Smooth muscle cell of the coronary artery (primary cell): Measurements from ENCODE around the gene OR1E1. TPM values are rescaled to one million over a fixed set of nuclear protein-coding genes. Genes with fewer than 3 reads are reported as not detected.

ENCODE experiments used
- total RNA-seq: library from RNA; depleted of rRNA; stranded (reverse); fragments of >200 nt; gene quantifications from 2 replicates; pipeline ENCODE4 v1.2.3, GENCODE V29; 2014; ENCODE audit warnings: low replicate concordance

Gene OR1E1, protein sequence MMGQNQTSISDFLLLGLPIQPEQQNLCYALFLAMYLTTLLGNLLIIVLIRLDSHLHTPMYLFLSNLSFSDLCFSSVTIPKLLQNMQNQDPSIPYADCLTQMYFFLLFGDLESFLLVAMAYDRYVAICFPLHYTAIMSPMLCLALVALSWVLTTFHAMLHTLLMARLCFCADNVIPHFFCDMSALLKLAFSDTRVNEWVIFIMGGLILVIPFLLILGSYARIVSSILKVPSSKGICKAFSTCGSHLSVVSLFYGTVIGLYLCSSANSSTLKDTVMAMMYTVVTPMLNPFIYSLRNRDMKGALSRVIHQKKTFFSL
- total RNA-seq, result not detected in 2 replicates

DNA sequence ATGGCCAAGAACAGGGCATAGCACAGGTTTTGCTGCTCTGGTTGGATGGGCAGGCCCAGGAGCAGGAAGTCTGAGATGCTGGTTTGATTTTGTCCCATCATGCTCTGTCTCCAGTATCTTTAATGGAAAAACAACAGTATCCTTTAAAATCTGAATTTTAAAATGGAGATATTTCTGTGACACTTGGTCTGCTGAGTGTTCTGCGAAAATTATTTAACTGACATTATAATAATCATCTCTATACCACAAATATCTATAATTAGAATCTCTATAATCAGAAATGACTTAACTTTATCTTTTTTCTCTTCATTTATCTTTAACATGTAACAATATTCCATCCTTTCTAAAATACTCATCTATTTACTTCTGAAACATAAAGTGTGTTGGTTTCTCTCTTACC lies at the start of gene OR1E1:
Gene OR1E1 (minus strand): TSS at position 101 of the 400 bp plus-strand sequence. CDS start 0 bp downstream, at position 101.

DNA sequence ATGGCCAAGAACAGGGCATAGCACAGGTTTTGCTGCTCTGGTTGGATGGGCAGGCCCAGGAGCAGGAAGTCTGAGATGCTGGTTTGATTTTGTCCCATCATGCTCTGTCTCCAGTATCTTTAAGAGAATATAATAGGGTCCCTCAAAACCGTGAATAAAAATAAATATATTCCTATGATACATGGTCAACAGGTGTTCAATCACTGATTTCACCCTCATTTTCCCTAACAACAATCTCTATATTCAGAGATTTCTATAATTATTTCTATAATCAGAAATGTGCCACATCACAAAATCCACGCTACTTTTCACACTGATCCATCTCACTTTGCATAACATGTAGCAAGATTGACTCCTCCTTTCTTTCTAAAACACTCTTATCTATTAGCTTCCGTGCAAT lies 35.5 kb upstream of the OR1E1 start, which contains the start of gene OR1E2:
Gene OR1E2 (minus strand): TSS at position 101 of the 400 bp plus-strand sequence. CDS start 0 bp downstream, at position 101.

DNA sequence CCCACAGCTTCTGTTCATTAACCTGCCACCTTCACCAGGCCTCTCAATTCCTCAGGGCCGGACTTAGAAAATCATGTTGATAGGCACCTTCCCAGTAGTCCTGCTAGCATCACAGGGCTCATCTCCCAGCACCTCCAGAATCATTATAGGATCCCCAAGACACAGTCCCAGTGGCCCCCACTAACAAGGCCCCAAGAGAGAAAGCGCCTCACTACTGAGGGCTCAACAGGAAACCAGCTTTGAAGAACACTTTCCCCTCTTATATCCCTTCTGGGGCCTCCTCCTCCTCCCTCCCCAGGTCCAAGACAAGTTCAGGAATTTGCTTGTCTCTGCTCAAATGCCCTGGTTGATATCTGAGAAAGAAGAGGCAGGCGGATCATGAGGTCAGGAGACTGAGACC lies 12.9 kb upstream of the OR1E1 start, which contains the start of gene OR3A3:
Gene OR3A3 (plus strand): TSS at position 301 of the 400 bp plus-strand sequence.

DNA sequence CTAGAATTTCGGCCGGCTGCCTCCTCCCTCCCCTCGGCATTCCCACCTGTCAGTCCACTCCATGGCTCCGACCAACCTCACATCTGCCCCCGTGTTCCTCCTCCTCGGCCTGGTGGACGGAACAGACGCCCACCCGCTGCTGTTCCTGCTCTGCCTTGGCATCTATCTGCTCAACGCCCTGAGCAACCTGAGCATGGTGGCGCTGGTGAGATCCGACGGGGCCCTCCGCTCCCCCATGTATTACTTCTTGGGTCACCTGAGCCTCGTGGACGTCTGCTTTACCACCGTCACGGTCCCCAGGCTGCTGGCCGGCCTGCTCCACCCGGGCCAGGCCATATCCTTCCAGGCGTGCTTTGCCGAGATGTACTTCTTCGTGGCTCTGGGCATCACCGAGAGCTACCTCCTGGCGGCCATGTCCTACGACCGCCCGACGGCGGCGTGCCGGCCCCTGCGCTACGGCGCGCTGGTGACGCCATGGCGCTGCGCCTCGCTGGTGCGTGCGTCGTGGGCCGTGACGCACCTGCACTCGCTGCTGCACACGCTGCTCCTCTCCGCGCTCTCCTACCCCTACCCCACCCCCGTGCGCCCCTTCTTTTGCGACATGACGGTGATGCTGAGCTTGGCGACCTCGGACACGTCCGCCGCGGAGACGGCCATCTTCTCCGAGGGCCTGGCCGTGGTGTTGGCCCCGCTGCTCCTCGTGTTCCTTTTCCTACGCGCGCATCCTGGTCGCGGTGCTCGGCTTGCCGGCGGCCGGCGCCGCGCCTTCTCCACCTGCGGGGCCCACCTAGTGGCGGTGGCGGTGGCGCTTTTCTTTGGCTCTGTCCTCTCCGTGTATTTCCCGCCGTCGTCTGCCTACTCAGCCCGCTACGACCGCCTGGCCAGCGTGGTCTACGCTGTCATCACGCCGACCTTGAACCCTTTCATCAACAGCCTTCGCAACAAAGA lies 12.1 kb downstream of the OR1E1 start, which contains the start of gene OR3A2:
Gene OR3A2 (minus strand): TSS at position 440 of the 948 bp plus-strand sequence.

Other genes starting within 250 kb of the OR1E1 start
- gene OR1A2, start 200.9 kb downstream of the OR1E1 start, total RNA-seq, result not detected in 2 replicates
- not detected in 2 replicates for gene OR1A1, start 190.7 kb downstream of the OR1E1 start, total RNA-seq
- not detected in 2 replicates for gene OR3A1, start 100.0 kb downstream of the OR1E1 start, total RNA-seq
- gene OR3A2, start 12.1 kb downstream of the OR1E1 start, total RNA-seq, result not detected in 2 replicates
- not detected in 2 replicates for gene OR3A3, start 13.0 kb upstream of the OR1E1 start, total RNA-seq
- gene OR1E2, start 35.4 kb upstream of the OR1E1 start, total RNA-seq, result not detected in 2 replicates
- not detected in 2 replicates for gene SPATA22, start 73.4 kb upstream of the OR1E1 start, total RNA-seq
- 2.9 TPM in 1 of 2 replicates, not detected in the other for gene ASPA, start 77.6 kb upstream of the OR1E1 start, total RNA-seq
- gene TRPV3, start 159.4 kb upstream of the OR1E1 start, total RNA-seq, result 0.23 and 1.8 TPM in 2 replicates
- 0.60 and 1.8 TPM in 2 replicates for gene TRPV1, start 211.0 kb upstream of the OR1E1 start, total RNA-seq
- gene SHPK, start 237.8 kb upstream of the OR1E1 start, total RNA-seq, result 10.4 and 11.6 TPM in 2 replicates
- 14.7 and 18.4 TPM in 2 replicates for gene CTNS, start 238.3 kb upstream of the OR1E1 start, total RNA-seq